BE2C (cell line): ENCODE measurements around the gene SASH1.

Source experiments
- DNase-seq: peaks from one replicate; pipeline ENCODE4 v3.0.0-alpha.2; 2020
- H3K27me3 ChIP-seq: fragments of 250-450 bp; sonication (Bioruptor Pico); 2 replicates; pipeline ENCODE4 v1.5.1; 2020; ENCODE audit warnings: mild to moderate bottlenecking
- H3K36me3 ChIP-seq: fragments of 250-450 bp; sonication (Bioruptor Pico); 2 replicates; pipeline ENCODE4 v1.5.1; 2020; ENCODE audit warnings: mild to moderate bottlenecking
- H3K4me1 ChIP-seq: fragments of 250-450 bp; sonication (Bioruptor Pico); 2 replicates; pipeline ENCODE4 v1.5.1; 2020
- H3K4me3 ChIP-seq: 2 replicates; pipeline ENCODE4 v1.5.1; 2011; ENCODE audit warnings: low read depth, low read length
- H3K9me3 ChIP-seq: fragments of 250-450 bp; sonication (Bioruptor Pico); 2 replicates; pipeline ENCODE4 v1.5.1; 2020
- TF ChIP-seq, protein P1 (sequence below): IDR thresholded peaks from 2 replicates; pipeline ENCODE4 v1.5.1; 2012; ENCODE audit warnings: mild to moderate bottlenecking, low read depth, low read length

Gene SASH1

DNA sequence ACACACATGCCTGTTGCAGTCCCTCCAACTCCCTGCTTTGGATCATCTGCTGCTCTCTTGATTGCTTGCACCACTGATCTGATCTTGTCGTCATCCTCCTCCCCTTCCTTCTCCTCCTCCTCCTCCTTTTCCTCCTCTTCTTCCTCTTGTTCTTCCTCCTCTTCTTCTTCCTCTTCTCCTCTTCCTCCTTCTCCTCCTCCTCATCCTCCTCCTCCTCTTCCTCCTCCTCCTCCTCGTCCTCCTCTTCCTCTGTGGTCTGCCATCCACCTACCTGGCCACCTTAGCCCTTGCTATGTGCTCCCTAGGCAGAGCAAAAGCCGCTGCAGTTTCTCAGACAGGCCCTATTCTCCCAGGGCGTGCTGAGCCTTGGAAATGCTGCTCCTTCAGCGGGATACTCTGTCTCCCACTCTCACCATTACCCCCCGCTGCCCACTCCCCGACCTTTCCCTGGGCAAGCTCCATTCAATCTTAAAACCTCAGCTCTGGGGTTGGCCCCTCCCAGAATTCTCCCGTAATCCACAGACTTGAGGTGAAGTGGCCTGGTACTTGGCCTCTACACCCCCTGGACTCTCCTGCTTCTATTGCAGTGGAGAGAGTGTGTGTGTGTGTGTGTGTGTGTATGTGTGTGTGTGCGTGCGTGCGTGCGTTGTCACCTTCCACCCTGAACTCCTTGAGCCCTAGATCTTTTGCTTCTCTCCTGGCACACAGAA lies 105.0 kb downstream of the SASH1 start:
- Histone ChIP-seq H3K36me3 (no peaks in the 10 kb centered on the region), H3K4me1 (no peaks in the 10 kb centered on the region), H3K4me3 (no peak overlapping the region), H3K27me3 (no peaks in the 10 kb centered on the region), H3K9me3 (no peaks in the 10 kb centered on the region)
- no peak for DNase-seq
- TF ChIP-seq, protein P1, sequence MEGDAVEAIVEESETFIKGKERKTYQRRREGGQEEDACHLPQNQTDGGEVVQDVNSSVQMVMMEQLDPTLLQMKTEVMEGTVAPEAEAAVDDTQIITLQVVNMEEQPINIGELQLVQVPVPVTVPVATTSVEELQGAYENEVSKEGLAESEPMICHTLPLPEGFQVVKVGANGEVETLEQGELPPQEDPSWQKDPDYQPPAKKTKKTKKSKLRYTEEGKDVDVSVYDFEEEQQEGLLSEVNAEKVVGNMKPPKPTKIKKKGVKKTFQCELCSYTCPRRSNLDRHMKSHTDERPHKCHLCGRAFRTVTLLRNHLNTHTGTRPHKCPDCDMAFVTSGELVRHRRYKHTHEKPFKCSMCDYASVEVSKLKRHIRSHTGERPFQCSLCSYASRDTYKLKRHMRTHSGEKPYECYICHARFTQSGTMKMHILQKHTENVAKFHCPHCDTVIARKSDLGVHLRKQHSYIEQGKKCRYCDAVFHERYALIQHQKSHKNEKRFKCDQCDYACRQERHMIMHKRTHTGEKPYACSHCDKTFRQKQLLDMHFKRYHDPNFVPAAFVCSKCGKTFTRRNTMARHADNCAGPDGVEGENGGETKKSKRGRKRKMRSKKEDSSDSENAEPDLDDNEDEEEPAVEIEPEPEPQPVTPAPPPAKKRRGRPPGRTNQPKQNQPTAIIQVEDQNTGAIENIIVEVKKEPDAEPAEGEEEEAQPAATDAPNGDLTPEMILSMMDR: no peak

- no peak overlapping the region for H3K4me3 ChIP-seq
Measured at GRCh38 chr6:148448369-148449012, 105.9 kb downstream of the SASH1 start.

GRCh38 chr6:148450866-148451265 lies 108.2 kb downstream of the SASH1 start:
- Histone ChIP-seq H3K9me3 (no peaks in the 10 kb centered on the region), H3K27me3 (no peaks in the 10 kb centered on the region), H3K4me1 (no peaks in the 10 kb centered on the region), H3K36me3 (no peaks in the 10 kb centered on the region), H3K4me3 (no peak overlapping the region)
- DNase-seq: no peak
- TF ChIP-seq, protein P1: no peak

More at GRCh38 chr6:148448369-148449012, 105.9 kb downstream of the SASH1 start:
- DNase-seq: no peak
- no peaks in the 10 kb centered on the region for H3K9me3 ChIP-seq
- no peaks in the 10 kb centered on the region for H3K36me3 ChIP-seq
- H3K4me1 ChIP-seq: no peaks in the 10 kb centered on the region
- TF ChIP-seq, protein P1: no peak
- H3K27me3 ChIP-seq: no peaks in the 10 kb centered on the region

DNA sequence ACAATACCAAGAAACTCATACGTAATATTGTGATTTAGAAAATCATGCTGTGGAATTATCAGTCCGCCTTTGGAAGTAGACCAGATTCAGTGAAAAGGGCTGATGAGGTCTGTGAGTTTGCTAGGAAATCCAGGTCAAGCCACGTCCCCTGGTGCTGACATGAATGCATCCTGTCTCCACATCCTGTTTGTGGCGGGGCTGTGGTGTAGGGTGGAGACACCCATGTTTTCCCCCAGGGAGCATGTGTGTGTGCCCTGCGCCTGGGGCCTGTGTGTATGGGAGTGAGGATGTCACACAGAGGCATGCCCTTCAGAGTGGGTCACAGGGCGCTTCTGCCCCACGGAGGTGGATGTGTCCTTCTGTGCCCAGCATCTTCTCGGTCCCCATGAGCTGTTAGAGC lies 109.1 kb downstream of the SASH1 start:
- Histone ChIP-seq H3K4me3 (no peak overlapping the region), H3K4me1 (no peaks in the 10 kb centered on the region), H3K9me3 (no peaks in the 10 kb centered on the region), H3K27me3 (no peaks in the 10 kb centered on the region), H3K36me3 (no peaks in the 10 kb centered on the region)
- TF ChIP-seq, protein P1: no peak
- DNase-seq: no peak

DNA sequence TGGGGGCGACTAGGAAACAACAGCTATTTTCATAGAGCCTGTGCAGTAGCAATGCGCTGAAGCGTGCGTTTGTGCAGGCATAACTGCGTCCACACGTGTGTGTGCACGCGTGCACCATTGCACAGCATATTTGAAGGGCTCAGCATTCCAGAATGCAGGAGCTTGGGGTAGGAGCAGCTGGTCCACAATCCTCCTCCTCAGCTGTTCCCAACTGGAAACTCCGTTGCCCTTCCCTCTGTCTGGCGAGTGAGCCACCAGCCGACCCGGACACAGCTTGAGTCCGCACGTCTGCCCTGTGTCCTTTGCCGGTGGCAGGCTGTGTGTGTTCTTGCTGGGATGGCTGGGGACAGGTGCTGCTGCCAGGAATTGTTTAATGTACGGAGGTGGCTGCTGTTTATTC lies 110.2 kb downstream of the SASH1 start:
- no peaks in the 10 kb centered on the region for H3K27me3 ChIP-seq
- no peaks in the 10 kb centered on the region for H3K4me1 ChIP-seq
- TF ChIP-seq, protein P1: no peak
- H3K36me3 ChIP-seq: no peaks in the 10 kb centered on the region
- no peaks in the 10 kb centered on the region for H3K9me3 ChIP-seq
- DNase-seq: no peak
- H3K4me3 ChIP-seq: no peak overlapping the region

GRCh38 chr6:148453906-148454305 lies 111.3 kb downstream of the SASH1 start:
- no peak for DNase-seq
- no peaks in the 10 kb centered on the region for H3K9me3 ChIP-seq

More at GRCh38 chr6:148453906-148454305, 111.3 kb downstream of the SASH1 start:
- TF ChIP-seq, protein P1: no peak
- Histone ChIP-seq H3K27me3 (no peaks in the 10 kb centered on the region), H3K4me1 (no peaks in the 10 kb centered on the region), H3K4me3 (no peak overlapping the region), H3K36me3 (no peaks in the 10 kb centered on the region)
